GM18508 (cell line): ENCODE results near the gene LST1.
"Not testable (repeated sequence)": the region's sequence is repeated elsewhere in the genome, so short reads cannot be mapped to it uniquely, and the experiment has no call there.

ENCODE experiments used
- ATAC-seq: cut with Tn5 transposase; IDR thresholded peaks from one replicate; pipeline ENCODE4 v1.9.1; 2021; ENCODE audit warnings: moderate number of reproducible peaks; ENCODE audit not compliant: insufficient read depth, unreplicated experiment

The LST1 gene

DNA sequence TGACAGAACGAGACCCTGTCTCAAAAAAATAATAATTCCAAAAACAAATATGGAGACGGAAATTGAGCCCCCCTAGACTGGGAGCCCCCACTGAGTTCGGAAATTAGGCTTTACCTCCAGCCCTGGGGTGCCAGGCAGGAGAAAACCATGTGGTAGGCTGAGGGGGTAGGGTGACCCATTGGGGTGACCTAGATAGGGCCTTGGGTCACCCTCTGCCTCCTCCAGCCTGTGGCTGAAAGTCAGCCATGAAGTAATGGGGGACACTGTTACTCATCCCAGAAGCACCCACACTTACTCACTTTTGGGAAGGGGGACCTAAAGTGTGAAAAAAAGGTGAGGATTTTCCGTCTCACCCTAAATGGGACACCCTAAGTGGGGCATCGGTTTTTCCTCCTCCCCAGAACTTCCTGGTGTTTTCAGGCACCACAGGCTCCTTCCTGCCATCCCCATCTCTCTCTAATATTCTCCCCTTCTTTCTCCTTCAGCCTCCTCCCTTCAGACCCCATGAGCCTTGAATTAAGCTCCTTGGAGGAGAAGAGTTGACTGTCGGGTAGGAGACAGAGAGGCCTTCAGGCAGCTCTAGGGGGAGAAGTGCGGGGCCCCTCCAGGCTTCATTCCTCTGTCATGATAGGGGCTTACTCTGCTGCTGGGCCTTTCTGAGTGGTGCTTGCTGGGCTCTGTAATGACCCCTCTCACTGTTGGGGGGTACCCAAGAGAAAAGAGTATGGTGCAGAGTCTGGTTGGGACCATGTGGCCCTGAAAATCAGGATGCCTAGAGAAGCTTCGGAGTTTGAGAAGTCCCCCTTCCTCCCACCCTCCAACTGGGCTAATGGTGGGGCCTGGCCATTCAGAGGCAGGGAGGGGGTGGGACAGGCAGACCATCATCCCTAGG lies 6.3 kb upstream of the LST1 start:
- ATAC-seq, result no peak

DNA sequence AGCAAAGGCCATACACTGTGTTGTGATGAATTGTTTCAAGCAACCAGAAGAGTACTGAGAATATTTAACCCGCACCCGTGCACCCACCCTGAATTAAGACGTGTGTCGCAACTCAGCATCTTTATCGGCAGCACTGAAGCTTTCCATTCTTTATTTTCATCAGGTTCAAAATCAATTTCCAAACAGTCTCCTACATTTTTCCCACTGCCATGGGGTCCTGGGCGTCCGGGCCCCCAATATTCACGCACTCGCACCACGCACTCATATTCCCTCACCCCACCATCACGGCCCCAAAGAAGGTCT lies 5.7 kb upstream of the LST1 start:
- no peak for ATAC-seq

- no peak for ATAC-seq
Measured at GRCh38 chr6:31580807-31581433, 5.2 kb upstream of the LST1 start.

DNA sequence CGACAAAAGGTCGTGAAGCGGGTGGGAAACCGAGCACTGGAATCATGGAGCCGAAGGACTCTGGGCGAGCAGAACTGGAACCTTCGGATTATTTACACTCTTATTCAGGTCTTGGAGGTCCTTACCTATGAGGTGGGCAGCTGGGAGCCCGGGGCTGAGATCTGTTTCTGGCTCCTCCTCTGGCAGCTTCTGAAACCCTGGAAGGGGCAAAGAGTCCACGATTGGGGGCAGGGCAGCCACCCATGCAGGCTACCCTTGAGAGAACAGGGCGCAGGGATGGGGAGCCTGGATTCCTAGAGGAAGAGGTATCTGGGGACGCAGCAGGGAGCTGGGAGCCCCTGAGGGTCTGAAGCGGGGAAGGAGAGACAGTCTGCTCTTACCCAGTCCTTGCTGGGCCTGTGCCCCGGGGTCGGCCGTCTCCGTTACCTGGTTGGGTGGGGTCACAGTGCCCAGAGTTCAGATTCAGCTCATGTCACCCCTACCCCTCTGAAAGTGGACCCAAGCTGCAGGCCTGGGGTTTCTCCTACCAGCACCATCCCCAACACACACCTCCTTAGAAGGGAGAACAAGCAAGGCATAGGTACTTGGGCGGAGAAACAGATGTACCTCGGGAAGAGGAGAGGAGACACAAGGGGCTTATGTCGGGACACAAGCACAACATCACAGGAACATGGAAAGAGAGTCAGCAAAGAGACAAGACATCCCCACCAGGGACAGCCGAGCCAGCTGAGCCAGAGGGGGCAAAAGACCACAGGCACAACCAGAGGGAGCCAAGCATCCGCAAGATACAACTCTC lies 4.4 kb upstream of the LST1 start:
- no peak for ATAC-seq

DNA sequence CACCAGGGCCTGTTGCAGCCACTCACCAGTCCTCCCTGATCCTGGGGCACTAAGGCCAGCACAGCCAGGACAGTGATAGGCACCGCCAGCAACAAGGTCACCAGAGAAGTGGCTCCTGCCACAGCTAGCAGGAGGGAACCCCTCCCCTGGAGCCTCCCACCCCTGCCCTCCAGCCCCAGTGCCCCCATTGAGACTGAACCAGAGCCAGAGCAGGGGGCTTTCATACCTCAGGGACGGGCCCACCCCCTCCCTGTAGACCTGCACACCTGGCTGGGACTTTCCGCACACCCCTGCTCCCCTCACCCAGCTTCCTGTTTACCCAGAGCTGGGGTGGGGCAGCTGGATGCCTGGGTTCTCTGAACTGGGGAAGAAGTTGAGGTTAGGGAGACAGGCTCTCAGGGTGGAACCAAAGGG lies 3.8 kb upstream of the LST1 start, which contains the start of gene LTB:
LTB (minus strand) TSS at position 195 of the 414 bp plus-strand sequence; CDS start at position 188, 7 bp downstream.
- ATAC-seq, result no peak

GRCh38 chr6:31585491-31585890 lies 586 bp upstream of the LST1 start:
- no peak for ATAC-seq

- ATAC-seq, result no peak
Measured at GRCh38 chr6:31586599-31587281, 663 bp downstream of the LST1 start.

GRCh38 chr6:31587791-31588777 lies 2.0 kb downstream of the LST1 start:
- no peak for ATAC-seq

DNA sequence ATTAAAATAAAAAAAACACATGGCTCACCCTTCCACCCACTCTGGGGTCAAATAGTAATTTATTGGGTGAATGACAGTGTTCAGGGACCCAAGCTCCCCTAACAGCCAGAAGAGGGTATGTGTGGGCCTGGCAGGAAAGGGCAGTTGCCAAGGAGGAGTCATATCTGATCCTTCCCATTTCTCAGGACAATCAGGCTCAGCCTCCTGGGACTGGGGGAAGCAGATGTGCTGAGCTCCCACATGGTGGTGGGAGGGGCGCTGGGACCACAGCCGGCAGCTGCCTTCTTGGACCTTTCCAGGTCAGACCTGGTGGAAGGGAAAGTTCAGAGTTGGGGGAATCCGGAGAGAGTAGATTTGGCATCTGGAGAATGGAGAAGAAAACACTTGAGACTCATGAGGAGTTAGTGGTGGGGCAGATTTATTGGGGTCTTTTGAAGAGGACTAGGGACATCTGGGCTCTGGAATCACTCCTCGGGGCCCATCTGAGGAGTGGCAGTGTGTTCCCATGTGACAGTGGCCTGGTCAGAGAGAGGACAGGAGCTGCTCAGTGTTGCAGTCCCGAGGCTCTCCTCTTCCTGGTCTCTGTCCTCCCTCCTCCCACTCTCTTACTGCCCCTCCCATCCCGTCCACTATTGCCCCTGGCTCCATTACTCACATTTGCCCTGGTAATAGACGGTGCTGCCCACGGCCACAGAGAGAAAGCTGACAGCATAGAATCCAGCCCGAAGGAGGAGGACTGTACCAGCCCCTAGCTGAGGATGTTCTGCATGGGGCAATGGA lies 3.0 kb downstream of the LST1 start:
- no peak for ATAC-seq

DNA sequence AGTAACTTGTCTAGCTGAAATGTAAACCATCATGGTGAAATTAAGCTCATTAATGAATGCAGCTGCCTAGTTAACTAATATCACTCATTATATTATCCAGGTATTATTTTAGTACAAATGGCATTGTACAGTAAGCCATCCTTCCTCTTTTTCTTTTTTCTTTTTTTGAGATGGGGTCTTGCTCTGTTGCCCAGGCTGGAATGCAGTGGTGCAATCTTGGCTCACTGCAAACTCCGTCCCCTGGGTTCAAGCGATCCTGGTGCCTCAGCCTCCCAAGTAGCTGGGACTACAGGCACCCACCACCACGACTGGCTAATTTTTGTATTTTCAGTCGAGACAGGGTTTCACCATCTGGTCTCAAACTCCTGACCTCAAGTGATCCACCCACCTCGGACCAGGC lies 4.6 kb downstream of the LST1 start:
- not testable (repeated sequence) for ATAC-seq

- no peak for ATAC-seq
Measured at GRCh38 chr6:31592396-31592771, 6.3 kb downstream of the LST1 start.

GRCh38 chr6:31597006-31597405 lies 10.9 kb downstream of the LST1 start:
- ATAC-seq, result no peak

DNA sequence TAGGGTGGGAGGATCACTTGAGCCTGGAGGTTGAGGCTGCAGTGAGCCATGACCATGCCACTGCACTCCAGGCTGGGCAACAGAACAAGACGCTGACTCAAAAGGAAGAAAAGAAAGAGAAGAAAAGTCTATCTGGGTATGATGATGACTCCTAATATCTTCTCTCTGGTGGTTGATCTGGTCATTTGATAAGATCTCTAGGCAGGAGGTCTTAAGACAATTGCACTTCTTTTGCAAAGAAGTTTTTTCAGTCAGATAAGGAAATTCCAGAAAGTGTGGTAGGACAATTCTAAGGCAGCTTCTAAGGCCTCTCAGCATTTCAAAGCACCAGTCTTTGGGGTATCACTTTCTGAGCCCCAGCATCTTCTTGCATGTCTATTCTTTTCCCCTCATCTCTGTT lies 21.2 kb downstream of the LST1 start:
- ATAC-seq, result no peak

GRCh38 chr6:31609519-31610406 lies 23.7 kb downstream of the LST1 start:
- no peak for ATAC-seq

GRCh38 chr6:31610968-31611367 lies 24.9 kb downstream of the LST1 start:
- no peak for ATAC-seq

DNA sequence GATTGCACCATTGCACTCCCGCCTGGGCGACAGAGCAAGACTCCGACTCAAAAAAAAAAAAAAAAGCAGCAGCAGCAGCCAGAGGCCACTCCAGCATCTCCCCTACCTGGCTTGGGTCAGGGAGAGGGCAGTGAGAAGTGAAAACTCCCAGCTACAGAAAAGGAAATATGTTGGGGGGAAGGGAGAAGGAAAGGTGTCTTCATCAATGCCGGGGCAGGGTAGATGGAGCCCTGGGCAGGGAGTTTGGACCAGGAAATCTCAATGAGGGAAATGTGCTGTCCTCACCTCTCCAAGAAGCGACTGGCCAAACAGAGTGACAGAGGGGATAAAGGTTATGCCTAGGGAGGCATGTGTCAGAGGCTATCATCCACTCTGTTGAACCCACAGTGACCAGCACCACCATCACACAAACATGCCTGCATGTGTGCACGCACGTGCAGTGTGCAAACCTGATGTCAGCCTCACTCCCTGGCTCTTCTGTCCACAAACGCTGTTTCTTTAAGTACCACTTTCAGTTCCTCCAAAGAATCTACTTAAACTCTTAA lies 28.1 kb downstream of the LST1 start:
- ATAC-seq, result no peak
